Activated naive CD4-positive, alpha-beta T cell treated with anti-CD3 and anti-CD28 coated beads for 36 hours (primary cell): ENCODE data around the gene CREG1. TPM values are rescaled to one million over a fixed set of nuclear protein-coding genes. Genes with fewer than 3 reads are reported as not detected.

ENCODE experiments used
- total RNA-seq, 2 experiments: library from RNA; stranded (reverse); gene quantifications; one replicate each; pipeline ENCODE4 v1.2.3, GENCODE V29; 2021

Gene CREG1
- total RNA-seq, 2 experiments from 2014 or later: 9.6 to 10.7 TPM

Other genes starting within 250 kb of the CREG1 start
- 10 to 100 TPM; 73.5 to 78.3 TPM for gene CD247, start 35.2 kb downstream of the CREG1 start, total RNA-seq
- 10 to 100 TPM; 27.3 to 27.9 TPM for gene RCSD1, start 76.5 kb upstream of the CREG1 start, total RNA-seq
- 10 to 100 TPM; 24.2 to 28.1 TPM for gene MPZL1, start 168.2 kb upstream of the CREG1 start, total RNA-seq